Nephron (organoid): ENCODE results near the gene MARCHF2.
A peak's percentile ranks its signal among the peaks of the same experiment; 100 is the strongest.
"Not testable (repeated sequence)": the region's sequence is repeated elsewhere in the genome, so short reads cannot be mapped to it uniquely, and the experiment has no call there.

Source experiments
- H3K27ac Mint-ChIP-seq, 3 experiments: 2 replicates each; pipeline ENCODE4 v1.8.0; 2020; ENCODE audit warnings: mixed read lengths in 3 of 3, mild to moderate bottlenecking in 2 of 3, moderate library complexity in 1 of 3
- H3K27me3 Mint-ChIP-seq: 2 replicates; pipeline ENCODE4 v1.8.0; 2021; ENCODE audit warnings: low read depth, mild to moderate bottlenecking, moderate library complexity, mixed read lengths
- H3K36me3 Mint-ChIP-seq: 2 replicates; pipeline ENCODE4 v1.8.0; 2020; ENCODE audit warnings: low read depth, mixed read lengths
- H3K4me1 Mint-ChIP-seq: 2 replicates; pipeline ENCODE4 v1.8.0; 2020; ENCODE audit warnings: mixed read lengths
- H3K4me3 Mint-ChIP-seq, 3 experiments: 2 replicates each; pipeline ENCODE4 v1.8.0; 2020; ENCODE audit warnings: mild to moderate bottlenecking in 3 of 3, mixed read lengths in 3 of 3, moderate library complexity in 2 of 3
- H3K9me3 Mint-ChIP-seq: 2 replicates; pipeline ENCODE4 v1.8.0; 2020; ENCODE audit warnings: mixed read lengths
- CTCF ChIP-seq, 3 experiments: fragments of 200-600 bp; sonication (generic); IDR thresholded peaks; one replicate each; pipeline ENCODE4 v1.5.0; 2021; ENCODE audit warnings: antibody characterized with exemption in 3 of 3; ENCODE audit not compliant: unreplicated experiment in 3 of 3

Gene MARCHF2

GRCh38 chr19:8370176-8371010 lies 42.7 kb upstream of the MARCHF2 start:
- no peaks in the 10 kb centered on the region for H3K27me3 Mint-ChIP-seq
- no peak overlapping the region for H3K4me3 Mint-ChIP-seq
- no peak for TF ChIP-seq CTCF (IDR thresholded peaks at IDR 0.05; ENCODE audit: unreplicated experiment in 3 of 3)
- peak overlapping the region; percentile 37 to 84 (median 80) for H3K27ac Mint-ChIP-seq
- peaks cover 38% of the 10 kb centered on the region for H3K36me3 Mint-ChIP-seq
- H3K4me1 Mint-ChIP-seq, result peaks cover 31% of the 10 kb centered on the region
- H3K9me3 Mint-ChIP-seq, result no peaks in the 10 kb centered on the region

- Mint-ChIP-seq H3K27me3 (no peaks in the 10 kb centered on the region), H3K4me1 (peaks cover 26% of the 10 kb centered on the region), H3K27ac (peak overlapping the region; percentile 78 to 90 (median 84)), H3K4me3 (peak overlapping the region in 1 of 3 experiments; percentile 58), H3K36me3 (peaks cover 35% of the 10 kb centered on the region), H3K9me3 (no peaks in the 10 kb centered on the region)
- no peak for TF ChIP-seq CTCF (IDR thresholded peaks at IDR 0.05; ENCODE audit: unreplicated experiment in 3 of 3)
Observed at GRCh38 chr19:8371011-8371804, 41.9 kb upstream of the MARCHF2 start.

GRCh38 chr19:8373867-8374813 lies 39.0 kb upstream of the MARCHF2 start:
- H3K36me3 Mint-ChIP-seq, result peaks cover 35% of the 10 kb centered on the region

GRCh38 chr19:8375766-8376165 lies 37.3 kb upstream of the MARCHF2 start:
- H3K27me3 Mint-ChIP-seq, H3K4me3 Mint-ChIP-seq, H3K27ac Mint-ChIP-seq, H3K9me3 Mint-ChIP-seq, H3K4me1 Mint-ChIP-seq: not testable (repeated sequence)
- peaks cover 43% of the 10 kb centered on the region for H3K36me3 Mint-ChIP-seq

More at GRCh38 chr19:8373867-8374813, 39.0 kb upstream of the MARCHF2 start:
- TF ChIP-seq CTCF (IDR thresholded peaks at IDR 0.05; ENCODE audit: unreplicated experiment in 3 of 3), result no peak
- Mint-ChIP-seq H3K27ac (peak overlapping the region in 1 of 3 experiments; percentile 24), H3K4me1 (peaks cover 5% of the 10 kb centered on the region), H3K27me3 (no peaks in the 10 kb centered on the region), H3K9me3 (no peaks in the 10 kb centered on the region), H3K4me3 (no peak overlapping the region)

GRCh38 chr19:8376373-8376974 lies 36.6 kb upstream of the MARCHF2 start:
- H3K9me3 Mint-ChIP-seq, H3K4me3 Mint-ChIP-seq, H3K27me3 Mint-ChIP-seq, H3K4me1 Mint-ChIP-seq: not testable (repeated sequence)
- Mint-ChIP-seq H3K36me3 (peaks cover 37% of the 10 kb centered on the region), H3K27ac (peak overlapping the region; percentile 58 to 71 (median 59))

- peak overlapping the region in 2 of 3 experiments; percentile 18 to 33 for H3K27ac Mint-ChIP-seq
- peaks cover 5% of the 10 kb centered on the region for H3K4me1 Mint-ChIP-seq
- no peak for TF ChIP-seq CTCF (IDR thresholded peaks at IDR 0.05; ENCODE audit: unreplicated experiment in 3 of 3)
- peaks cover 5% of the 10 kb centered on the region for H3K9me3 Mint-ChIP-seq
- H3K4me3 Mint-ChIP-seq, result no peak overlapping the region
- peaks cover 35% of the 10 kb centered on the region for H3K36me3 Mint-ChIP-seq
- H3K27me3 Mint-ChIP-seq, result no peaks in the 10 kb centered on the region
Observed at GRCh38 chr19:8377598-8377997, 35.5 kb upstream of the MARCHF2 start.

- H3K27me3 Mint-ChIP-seq, H3K9me3 Mint-ChIP-seq, H3K4me1 Mint-ChIP-seq, H3K4me3 Mint-ChIP-seq: not testable (repeated sequence)
- peak overlapping the region in 1 of 3 experiments; percentile 6 for H3K27ac Mint-ChIP-seq
- H3K36me3 Mint-ChIP-seq, result peaks cover 24% of the 10 kb centered on the region
Observed at GRCh38 chr19:8379156-8379891, 33.8 kb upstream of the MARCHF2 start.

- Mint-ChIP-seq H3K27ac (peak overlapping the region in 2 of 3 experiments; percentile 57 to 70), H3K36me3 (peaks cover 15% of the 10 kb centered on the region)
- not testable (repeated sequence) for H3K27me3 Mint-ChIP-seq, H3K4me1 Mint-ChIP-seq, H3K9me3 Mint-ChIP-seq, H3K4me3 Mint-ChIP-seq
Observed at GRCh38 chr19:8384569-8384968, 28.5 kb upstream of the MARCHF2 start.

- H3K27ac Mint-ChIP-seq, result peak overlapping the region; percentile 57 to 70 (median 58)
- H3K27me3 Mint-ChIP-seq, H3K4me3 Mint-ChIP-seq, H3K4me1 Mint-ChIP-seq, H3K9me3 Mint-ChIP-seq: not testable (repeated sequence)
- H3K36me3 Mint-ChIP-seq, result peaks cover 13% of the 10 kb centered on the region
Observed at GRCh38 chr19:8385103-8385502, 28.0 kb upstream of the MARCHF2 start.
